ENCODE data around the gene DUSP14. TPM values are rescaled to one million over a fixed set of nuclear protein-coding genes. Genes with fewer than 3 reads are reported as not detected.

DUSP14 gene
- polyA plus RNA-seq, 1 donor from 2014 or later: 8.5 TPM

DNA sequence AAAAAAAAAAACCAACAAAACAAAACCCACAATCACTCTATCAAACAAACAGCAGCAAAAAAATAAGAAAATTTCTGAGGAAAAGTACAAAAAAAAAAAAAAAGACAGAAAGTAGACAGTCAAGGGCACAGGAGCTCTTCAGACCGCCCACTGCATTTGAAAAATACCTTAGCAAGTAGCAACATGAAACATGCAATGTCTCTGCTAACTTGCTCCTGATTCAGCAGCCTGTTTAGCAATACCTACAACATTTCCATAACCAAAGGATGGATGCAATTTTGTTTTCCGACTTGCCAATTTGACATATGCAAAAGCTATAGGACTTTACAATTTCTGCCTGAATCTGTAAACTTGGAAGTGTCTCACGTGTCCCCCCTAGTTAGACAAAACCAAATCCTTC lies 62.1 kb downstream of the DUSP14 start:
- peak overlapping the region in 1 of 3 donors; percentile 56 for H3K27ac Mint-ChIP-seq
- H3K4me3 Mint-ChIP-seq: no peak overlapping the region
- no peaks in the 10 kb centered on the region for H3K36me3 Mint-ChIP-seq
- no peaks in the 10 kb centered on the region for H3K9me3 Mint-ChIP-seq
- peaks cover 11 to 35% (median 28%) of the 10 kb centered on the region in 3 donors for H3K4me1 Mint-ChIP-seq
- H3K27me3 Mint-ChIP-seq: no peaks in the 10 kb centered on the region

DNA sequence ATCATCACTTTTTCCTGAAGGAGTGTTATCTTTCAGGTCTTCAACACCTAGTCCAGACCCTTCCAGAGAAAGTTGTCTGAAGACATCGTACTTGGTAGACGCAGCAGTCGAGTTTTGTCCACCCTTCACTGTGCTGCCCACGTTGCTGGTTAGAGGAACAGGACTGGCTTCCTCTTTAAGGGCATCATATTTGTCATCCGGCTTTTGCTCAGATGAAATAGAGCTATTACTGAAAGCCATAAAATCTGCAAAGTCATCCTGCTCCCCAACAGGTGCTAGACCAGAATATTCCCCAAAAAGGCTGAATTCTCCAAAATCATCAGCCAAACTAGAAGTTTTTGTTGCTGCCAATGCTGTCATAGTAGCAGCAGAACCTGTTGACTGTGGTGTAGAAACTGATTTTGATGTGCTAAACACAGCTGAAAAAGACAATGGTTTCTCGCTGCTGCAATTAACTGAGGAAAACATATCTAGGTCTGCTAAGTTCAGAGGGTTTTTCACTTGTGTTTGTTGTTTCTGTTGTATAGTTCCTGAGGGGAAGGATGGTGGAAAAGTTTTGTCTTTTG lies 63.8 kb downstream of the DUSP14 start:
- Mint-ChIP-seq H3K9me3 (no peaks in the 10 kb centered on the region), H3K4me3 (no peak overlapping the region), H3K27ac (peak overlapping the region in 1 of 3 donors; percentile 68), H3K36me3 (no peaks in the 10 kb centered on the region), H3K4me1 (peaks cover 11 to 32% (median 26%) of the 10 kb centered on the region in 3 donors), H3K27me3 (no peaks in the 10 kb centered on the region)

DNA sequence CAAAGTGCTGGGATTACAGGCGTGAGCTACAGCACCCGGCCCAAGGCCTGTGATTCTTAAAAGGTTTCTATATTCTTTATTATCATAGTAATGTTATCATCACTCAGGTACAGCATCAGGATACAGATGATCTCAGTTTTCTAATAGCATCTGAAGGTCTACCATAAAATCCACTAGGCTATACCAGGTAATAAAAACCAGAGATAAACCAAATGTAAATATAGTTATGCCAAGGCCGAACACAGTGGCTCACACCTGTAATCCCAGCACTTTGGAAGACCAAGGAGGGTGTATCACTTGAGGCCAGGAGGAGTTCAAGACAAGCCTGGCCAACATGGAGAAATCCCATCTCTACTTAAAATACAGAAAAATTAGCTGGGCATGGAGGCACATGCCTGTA lies 65.7 kb downstream of the DUSP14 start:
- no peaks in the 10 kb centered on the region for H3K36me3 Mint-ChIP-seq
- no peak overlapping the region for H3K4me3 Mint-ChIP-seq
- H3K9me3 Mint-ChIP-seq: no peaks in the 10 kb centered on the region
- no peaks in the 10 kb centered on the region for H3K27me3 Mint-ChIP-seq
- H3K27ac Mint-ChIP-seq: no peak overlapping the region
- peaks cover 8 to 28% (median 23%) of the 10 kb centered on the region in 3 donors for H3K4me1 Mint-ChIP-seq

DNA sequence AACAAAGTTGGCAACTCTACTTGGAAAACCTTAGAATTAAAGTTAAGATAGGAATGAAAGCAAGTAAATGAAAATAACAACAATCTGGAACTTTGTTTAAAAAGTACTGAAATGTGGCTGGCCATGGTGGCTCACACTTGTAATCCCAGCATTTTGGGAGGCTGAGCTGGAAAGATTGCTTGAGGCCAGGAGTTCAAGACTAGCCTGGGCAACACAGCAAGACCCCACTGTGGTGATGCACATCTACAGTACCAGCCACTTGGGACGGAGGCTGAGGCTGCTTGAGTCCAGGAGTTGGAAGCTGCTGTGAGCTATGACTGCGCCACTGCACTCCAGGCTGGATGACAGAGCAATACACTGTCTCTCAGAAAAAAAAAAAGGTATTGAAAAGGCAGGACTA lies 67.8 kb downstream of the DUSP14 start:
- Mint-ChIP-seq H3K4me1 (peaks cover 5 to 9% (median 9%) of the 10 kb centered on the region in 3 donors), H3K36me3 (no peaks in the 10 kb centered on the region), H3K27me3 (no peaks in the 10 kb centered on the region), H3K27ac (no peak overlapping the region), H3K4me3 (no peak overlapping the region), H3K9me3 (no peaks in the 10 kb centered on the region)

DNA sequence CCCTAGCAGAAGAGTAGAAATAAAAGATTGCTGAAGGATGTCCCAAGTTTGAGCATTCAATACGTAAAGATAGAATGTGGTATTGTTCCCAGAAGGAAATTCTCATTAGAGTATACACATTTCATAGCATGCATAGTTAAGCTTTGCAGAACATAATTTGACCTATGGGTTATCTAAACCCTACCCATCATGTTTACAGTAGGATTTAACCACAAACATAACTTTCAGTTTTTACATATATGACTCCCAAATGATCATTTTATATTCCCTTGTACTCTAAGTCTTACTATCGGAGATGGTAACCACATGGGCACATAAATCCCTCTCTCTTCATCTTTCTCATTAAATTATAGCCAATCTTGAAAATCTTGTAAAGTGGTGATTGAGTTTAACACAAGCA lies 68.6 kb downstream of the DUSP14 start:
- H3K36me3 Mint-ChIP-seq: no peaks in the 10 kb centered on the region

DNA sequence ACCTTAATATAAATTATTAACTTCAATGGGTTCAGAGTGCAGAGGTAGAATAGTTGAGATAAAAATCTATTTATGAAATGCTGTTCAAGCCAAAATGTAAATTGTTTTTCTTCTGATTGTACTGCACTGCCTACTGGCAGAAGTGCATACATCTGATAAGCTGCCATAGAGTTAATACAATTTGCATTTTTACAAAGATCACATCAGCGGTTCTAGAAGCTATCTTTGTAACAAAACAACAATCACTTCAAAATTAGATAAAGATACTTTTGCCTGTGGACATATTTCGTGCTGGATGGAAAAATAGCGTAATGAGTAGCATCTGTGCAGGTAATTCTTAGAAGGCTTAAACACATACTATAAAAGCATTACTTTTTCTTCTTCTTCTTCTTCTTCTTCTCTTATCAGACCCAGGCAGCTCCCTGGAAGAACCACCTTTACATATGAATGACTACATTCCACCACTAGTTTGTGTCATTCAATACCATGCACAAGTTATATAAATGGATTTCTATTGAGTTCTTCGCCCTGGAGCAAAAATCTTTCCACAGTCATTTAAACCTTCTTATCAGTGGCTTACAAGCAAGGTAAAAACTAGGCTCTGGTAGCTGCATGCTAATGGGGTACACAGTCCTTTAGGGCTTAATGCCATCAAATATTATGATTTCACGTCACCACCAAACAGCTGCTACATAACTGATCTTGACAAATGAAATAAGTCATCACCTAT lies 72.5 kb downstream of the DUSP14 start:
- peaks cover 0 to 10% (median 2%) of the 10 kb centered on the region in 3 donors for H3K4me1 Mint-ChIP-seq
- no peak overlapping the region for H3K27ac Mint-ChIP-seq
- no peak overlapping the region for H3K4me3 Mint-ChIP-seq

More for the DNA sequence above, 68.6 kb downstream of the DUSP14 start:
- peaks cover 0 to 5% (median 3%) of the 10 kb centered on the region in 3 donors for H3K4me1 Mint-ChIP-seq
- H3K4me3 Mint-ChIP-seq: no peak overlapping the region
- H3K27me3 Mint-ChIP-seq: no peaks in the 10 kb centered on the region
- H3K27ac Mint-ChIP-seq: no peak overlapping the region
- H3K9me3 Mint-ChIP-seq: no peaks in the 10 kb centered on the region

More for the DNA sequence above, 72.5 kb downstream of the DUSP14 start:
- no peaks in the 10 kb centered on the region for H3K9me3 Mint-ChIP-seq
- H3K27me3 Mint-ChIP-seq: no peaks in the 10 kb centered on the region
- H3K36me3 Mint-ChIP-seq: peaks cover 2% of the 10 kb centered on the region

Other genes starting within 250 kb of the DUSP14 start
- gene C17orf78, start 113.9 kb upstream of the DUSP14 start, polyA plus RNA-seq: not detected
- 6.0 TPM for gene ACACA, start 83.1 kb upstream of the DUSP14 start, polyA plus RNA-seq
- 15.1 TPM for gene TADA2A, start 83.0 kb upstream of the DUSP14 start, polyA plus RNA-seq
- gene SYNRG, start 119.5 kb downstream of the DUSP14 start, polyA plus RNA-seq: 70.9 TPM
- gene DDX52, start 153.6 kb downstream of the DUSP14 start, polyA plus RNA-seq: 13.8 TPM

Data from IgD-negative memory B cell (primary cell).